ENCODE results near the gene SLC26A11. TPM values are rescaled to one million over a fixed set of nuclear protein-coding genes. Genes with fewer than 3 reads are reported as not detected.

The SLC26A11 gene
- total and polyA plus RNA-seq, 2 of the 13 experiments (the other 11 are each of a cell fraction or from before 2014, with no cell fraction given), result 8.7 to 13.2 TPM

DNA sequence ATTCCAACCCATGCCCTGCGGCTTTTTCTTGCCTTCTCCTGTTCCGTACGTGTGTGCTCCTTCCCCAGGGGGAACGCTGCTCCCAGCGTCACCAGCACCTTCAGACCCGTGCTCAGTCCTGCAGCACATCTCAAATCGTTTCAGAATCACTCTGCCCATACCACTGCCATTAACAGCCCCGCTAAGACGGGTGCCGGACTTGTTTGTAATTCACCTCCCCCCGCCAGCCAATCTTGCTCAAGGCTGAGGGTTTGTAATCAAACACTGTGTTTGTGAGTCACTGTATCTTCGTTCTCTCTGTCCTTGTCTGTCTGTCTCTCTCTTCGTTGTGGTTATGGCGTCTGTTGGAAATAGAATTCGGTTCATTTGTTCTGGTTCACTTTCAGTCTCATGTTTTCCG lies 33.1 kb upstream of the SLC26A11 start:
- H4K20me1 ChIP-seq (ENCODE audit: insufficient read depth, low read length), result no peaks in the 10 kb centered on the region
- intact Hi-C loops (cut with micrococcal nuclease; ENCODE audit: unreplicated experiment), result no loop called here
- peaks cover 19% of the 10 kb centered on the region for H3K4me1 ChIP-seq (ENCODE audit: insufficient read depth, low read length)
- DNase-seq (ENCODE audit: low spot score), result no peak
- H3K36me3 ChIP-seq (replicated peaks in 1 of 2; ENCODE audit: control insufficient read depth in 1 of 2, insufficient read depth in 2 of 2, low read length in 2 of 2), result no peaks in the 10 kb centered on the region
- CTCF ChIA-PET (ENCODE audit: low intra/inter-chr PET ratio, low total read pairs), result no interaction called here
- peak overlapping the region; percentile 8 to 57 (median 22); a peak in 5 of 6 replicates for H3K4me3 ChIP-seq (replicated peaks in 1 of 3; ENCODE audit: insufficient read depth in 1 of 3, low read depth in 2 of 3, low read length in 3 of 3)
- peaks cover 23 to 96% of the 10 kb centered on the region in 2 experiments for H3K27me3 ChIP-seq (ENCODE audit: control insufficient read depth in 1 of 2, insufficient read depth in 2 of 2, low read length in 2 of 2)
- H2AFZ ChIP-seq (ENCODE audit: low read length), result no peak overlapping the region
- no peaks in the 10 kb centered on the region for H3K79me2 ChIP-seq (ENCODE audit: insufficient read depth, low read length)
- peak; percentile 29 for ATAC-seq
- H3K9ac ChIP-seq (ENCODE audit: insufficient read depth, low read depth, low read length), result peak overlapping the region; percentile 13; the same call in 1 of the 2 replicates
- FAIRE-seq, result peak; percentile 78
- peak overlapping the region; percentile 70 for H3K4me2 ChIP-seq (ENCODE audit: low read depth, low read length)
- WGBS (ENCODE audit: low lambda C conversion rate), result 10% methylated on average over 16 of the region's 16 CpGs
- POLR2A ChIA-PET, result interaction anchor here (1.0 kb wide), 1 partner anchor 39 kb away, joined by 3 read pairs; no protein-coding TSS in a partner anchor
- no peak overlapping the region for H3K27ac ChIP-seq (ENCODE audit: extremely low read length, insufficient read depth, low read length)
- in situ Hi-C loops (cut with HindIII; ENCODE audit: extremely low pct_ligation_motif_present, low pct_unique_long_range_greater_than_20kb), result no loop called here
- no peaks in the 10 kb centered on the region for H3K9me3 ChIP-seq (ENCODE audit: low read length)
- BruUV-seq (replicated peaks), result no TSS peak
- peak; percentile 72 for TF ChIP-seq FOSL2 (CRISPR knock-in tag; IDR thresholded peaks at IDR 0.05)
- no peak for TF ChIP-seq MYC (CRISPR knock-in tag; IDR thresholded peaks at IDR 0.05; ENCODE audit: borderline replicate concordance)
- TF ChIP-seq ZNF562 (CRISPR knock-in tag; IDR thresholded peaks at IDR 0.05; ENCODE audit: borderline replicate concordance), result no peak
- TF ChIP-seq, protein P1, sequence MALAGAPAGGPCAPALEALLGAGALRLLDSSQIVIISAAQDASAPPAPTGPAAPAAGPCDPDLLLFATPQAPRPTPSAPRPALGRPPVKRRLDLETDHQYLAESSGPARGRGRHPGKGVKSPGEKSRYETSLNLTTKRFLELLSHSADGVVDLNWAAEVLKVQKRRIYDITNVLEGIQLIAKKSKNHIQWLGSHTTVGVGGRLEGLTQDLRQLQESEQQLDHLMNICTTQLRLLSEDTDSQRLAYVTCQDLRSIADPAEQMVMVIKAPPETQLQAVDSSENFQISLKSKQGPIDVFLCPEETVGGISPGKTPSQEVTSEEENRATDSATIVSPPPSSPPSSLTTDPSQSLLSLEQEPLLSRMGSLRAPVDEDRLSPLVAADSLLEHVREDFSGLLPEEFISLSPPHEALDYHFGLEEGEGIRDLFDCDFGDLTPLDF (CRISPR knock-in tag; IDR thresholded peaks at IDR 0.05), result no peak
- TF ChIP-seq YY1 (IDR thresholded peaks at IDR 0.05; ENCODE audit: insufficient read depth, insufficient replicate concordance, low read depth, low read length), result no peak
- no peak for TF ChIP-seq PTBP1 (IDR thresholded peaks at IDR 0.05; ENCODE audit: low read depth, low read length, poor library complexity, severe bottlenecking)
- TF ChIP-seq PHF8 (CRISPR knock-in tag; IDR thresholded peaks at IDR 0.05), result no peak
- TF ChIP-seq IRF9 (CRISPR knock-in tag; IDR thresholded peaks at IDR 0.05; ENCODE audit: borderline replicate concordance), result no peak
- no peak for TF ChIP-seq MIER3 (CRISPR knock-in tag; IDR thresholded peaks at IDR 0.05; ENCODE audit: borderline replicate concordance)
- TF ChIP-seq, protein P2, sequence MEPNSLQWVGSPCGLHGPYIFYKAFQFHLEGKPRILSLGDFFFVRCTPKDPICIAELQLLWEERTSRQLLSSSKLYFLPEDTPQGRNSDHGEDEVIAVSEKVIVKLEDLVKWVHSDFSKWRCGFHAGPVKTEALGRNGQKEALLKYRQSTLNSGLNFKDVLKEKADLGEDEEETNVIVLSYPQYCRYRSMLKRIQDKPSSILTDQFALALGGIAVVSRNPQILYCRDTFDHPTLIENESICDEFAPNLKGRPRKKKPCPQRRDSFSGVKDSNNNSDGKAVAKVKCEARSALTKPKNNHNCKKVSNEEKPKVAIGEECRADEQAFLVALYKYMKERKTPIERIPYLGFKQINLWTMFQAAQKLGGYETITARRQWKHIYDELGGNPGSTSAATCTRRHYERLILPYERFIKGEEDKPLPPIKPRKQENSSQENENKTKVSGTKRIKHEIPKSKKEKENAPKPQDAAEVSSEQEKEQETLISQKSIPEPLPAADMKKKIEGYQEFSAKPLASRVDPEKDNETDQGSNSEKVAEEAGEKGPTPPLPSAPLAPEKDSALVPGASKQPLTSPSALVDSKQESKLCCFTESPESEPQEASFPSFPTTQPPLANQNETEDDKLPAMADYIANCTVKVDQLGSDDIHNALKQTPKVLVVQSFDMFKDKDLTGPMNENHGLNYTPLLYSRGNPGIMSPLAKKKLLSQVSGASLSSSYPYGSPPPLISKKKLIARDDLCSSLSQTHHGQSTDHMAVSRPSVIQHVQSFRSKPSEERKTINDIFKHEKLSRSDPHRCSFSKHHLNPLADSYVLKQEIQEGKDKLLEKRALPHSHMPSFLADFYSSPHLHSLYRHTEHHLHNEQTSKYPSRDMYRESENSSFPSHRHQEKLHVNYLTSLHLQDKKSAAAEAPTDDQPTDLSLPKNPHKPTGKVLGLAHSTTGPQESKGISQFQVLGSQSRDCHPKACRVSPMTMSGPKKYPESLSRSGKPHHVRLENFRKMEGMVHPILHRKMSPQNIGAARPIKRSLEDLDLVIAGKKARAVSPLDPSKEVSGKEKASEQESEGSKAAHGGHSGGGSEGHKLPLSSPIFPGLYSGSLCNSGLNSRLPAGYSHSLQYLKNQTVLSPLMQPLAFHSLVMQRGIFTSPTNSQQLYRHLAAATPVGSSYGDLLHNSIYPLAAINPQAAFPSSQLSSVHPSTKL (CRISPR knock-in tag; IDR thresholded peaks at IDR 0.05), result 0 out of 2 replicates have a peak, but pooled peaks have one; percentile 19
- TF ChIP-seq NCOA1 (CRISPR knock-in tag; IDR thresholded peaks at IDR 0.05), result no peak
- TF ChIP-seq, protein P3, sequence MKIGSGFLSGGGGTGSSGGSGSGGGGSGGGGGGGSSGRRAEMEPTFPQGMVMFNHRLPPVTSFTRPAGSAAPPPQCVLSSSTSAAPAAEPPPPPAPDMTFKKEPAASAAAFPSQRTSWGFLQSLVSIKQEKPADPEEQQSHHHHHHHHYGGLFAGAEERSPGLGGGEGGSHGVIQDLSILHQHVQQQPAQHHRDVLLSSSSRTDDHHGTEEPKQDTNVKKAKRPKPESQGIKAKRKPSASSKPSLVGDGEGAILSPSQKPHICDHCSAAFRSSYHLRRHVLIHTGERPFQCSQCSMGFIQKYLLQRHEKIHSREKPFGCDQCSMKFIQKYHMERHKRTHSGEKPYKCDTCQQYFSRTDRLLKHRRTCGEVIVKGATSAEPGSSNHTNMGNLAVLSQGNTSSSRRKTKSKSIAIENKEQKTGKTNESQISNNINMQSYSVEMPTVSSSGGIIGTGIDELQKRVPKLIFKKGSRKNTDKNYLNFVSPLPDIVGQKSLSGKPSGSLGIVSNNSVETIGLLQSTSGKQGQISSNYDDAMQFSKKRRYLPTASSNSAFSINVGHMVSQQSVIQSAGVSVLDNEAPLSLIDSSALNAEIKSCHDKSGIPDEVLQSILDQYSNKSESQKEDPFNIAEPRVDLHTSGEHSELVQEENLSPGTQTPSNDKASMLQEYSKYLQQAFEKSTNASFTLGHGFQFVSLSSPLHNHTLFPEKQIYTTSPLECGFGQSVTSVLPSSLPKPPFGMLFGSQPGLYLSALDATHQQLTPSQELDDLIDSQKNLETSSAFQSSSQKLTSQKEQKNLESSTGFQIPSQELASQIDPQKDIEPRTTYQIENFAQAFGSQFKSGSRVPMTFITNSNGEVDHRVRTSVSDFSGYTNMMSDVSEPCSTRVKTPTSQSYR (CRISPR knock-in tag; IDR thresholded peaks at IDR 0.05; ENCODE audit: borderline replicate concordance), result 0 out of 2 replicates have a peak, but pooled peaks have one; percentile 19
- 0 out of 2 replicates have a peak, but pooled peaks have one; percentile 49 for TF ChIP-seq SMAD1 (CRISPR knock-in tag; IDR thresholded peaks at IDR 0.05; ENCODE audit: borderline replicate concordance, low read depth)
- no peak for TF ChIP-seq MYNN (CRISPR knock-in tag; IDR thresholded peaks at IDR 0.05; ENCODE audit: low read depth)
- TF ChIP-seq KDM2A (CRISPR knock-in tag; IDR thresholded peaks at IDR 0.05; ENCODE audit: borderline replicate concordance, low read depth), result peak; percentile 51; the same call in 1 of the 2 replicates

All from HepG2 (cell line).